GM23338 (cell line): Measurements from ENCODE around the gene CALML5. TPM values are rescaled to one million over a fixed set of nuclear protein-coding genes. Genes with fewer than 3 reads are reported as not detected.

Experiments used
- ATAC-seq: fragments of 200-7000 bp; cut with Tn5 transposase; 3 replicates; pipeline ENCODE4 v1.9.1; 2020
- DNase-seq: peaks from one replicate; pipeline ENCODE4 v3.0.0-alpha.2; 2015; ENCODE audit warnings: low spot score
- H2AFZ ChIP-seq: fragments of 200-600 bp; sonication (generic); 2 replicates; pipeline ENCODE4 v1.8.0; 2016; ENCODE audit warnings: antibody characterized with exemption, mild to moderate bottlenecking, moderate library complexity
- H3F3A ChIP-seq: fragments of 200-600 bp; sonication (generic); replicated peaks from 2 replicates; pipeline ENCODE4 v1.8.0; 2017; ENCODE audit warnings: antibody characterized with exemption, mixed run types, low read depth
- H3K27ac ChIP-seq: fragments of 200-600 bp; sonication (generic); 2 replicates; pipeline ENCODE4 v1.6.1; 2016; ENCODE audit warnings: low read depth
- H3K27me3 ChIP-seq: fragments of 200-600 bp; sonication (generic); 2 replicates; pipeline ENCODE4 v1.8.0; 2016; ENCODE audit warnings: mild to moderate bottlenecking, mixed run types, moderate library complexity; ENCODE audit not compliant: insufficient read depth
- H3K36me3 ChIP-seq: fragments of 200-600 bp; sonication (generic); 2 replicates; pipeline ENCODE4 v1.8.0; 2016; ENCODE audit warnings: mild to moderate bottlenecking; ENCODE audit not compliant: insufficient read depth
- H3K4me1 ChIP-seq: fragments of 200-600 bp; sonication (generic); 2 replicates; pipeline ENCODE4 v1.8.0; 2016; ENCODE audit warnings: mild to moderate bottlenecking, moderate library complexity; ENCODE audit not compliant: insufficient read depth
- H3K4me2 ChIP-seq: fragments of 200-600 bp; sonication (generic); 2 replicates; pipeline ENCODE4 v1.7.1; 2017; ENCODE audit warnings: mixed run types
- H3K4me3 ChIP-seq: fragments of 200-600 bp; sonication (generic); 2 replicates; pipeline ENCODE4 v1.6.1; 2016; ENCODE audit warnings: mixed run types
- H3K79me2 ChIP-seq: fragments of 200-600 bp; sonication (generic); replicated peaks from 2 replicates; pipeline ENCODE4 v1.8.0; 2017; ENCODE audit warnings: mild to moderate bottlenecking; ENCODE audit not compliant: insufficient read depth
- H3K9me2 ChIP-seq: fragments of 200-600 bp; sonication (generic); 2 replicates; pipeline ENCODE4 v1.8.0; 2017; ENCODE audit not compliant: insufficient read depth
- H4K20me1 ChIP-seq: fragments of 200-600 bp; sonication (generic); replicated peaks from 2 replicates; pipeline ENCODE4 v1.8.0; 2017; ENCODE audit warnings: mild to moderate bottlenecking; ENCODE audit not compliant: insufficient read depth
- H3K27ac Mint-ChIP-seq: 2 replicates; pipeline ENCODE4 v1.8.0; 2020; ENCODE audit warnings: inconsistent platforms, mild to moderate bottlenecking, moderate library complexity, mixed read lengths
- H3K27me3 Mint-ChIP-seq: 3 replicates; pipeline ENCODE4 v1.8.0; 2022; ENCODE audit warnings: low read depth, mild to moderate bottlenecking, moderate library complexity, mixed read lengths, inconsistent platforms; ENCODE audit not compliant: insufficient read depth, poor library complexity
- H3K36me3 Mint-ChIP-seq: 3 replicates; pipeline ENCODE4 v1.8.0; 2021; ENCODE audit warnings: low read depth, mild to moderate bottlenecking, inconsistent platforms, moderate library complexity, mixed read lengths
- H3K4me1 Mint-ChIP-seq: 3 replicates; pipeline ENCODE4 v1.8.0; 2020; ENCODE audit warnings: mild to moderate bottlenecking, inconsistent platforms, mixed read lengths
- H3K4me3 Mint-ChIP-seq: 3 replicates; pipeline ENCODE4 v1.8.0; 2021; ENCODE audit warnings: moderate library complexity, mild to moderate bottlenecking, inconsistent platforms, mixed read lengths
- H3K9me3 Mint-ChIP-seq: 3 replicates; pipeline ENCODE4 v1.8.0; 2020; ENCODE audit warnings: moderate library complexity, mild to moderate bottlenecking, inconsistent platforms, mixed read lengths
- EZH2 ChIP-seq: fragments of 200-600 bp; sonication (generic); IDR thresholded peaks from one replicate; pipeline ENCODE4 v1.8.0; 2017; ENCODE audit warnings: antibody characterized with exemption, mild to moderate bottlenecking, low read depth; ENCODE audit not compliant: unreplicated experiment
- EZH2phosphoT487 ChIP-seq: fragments of 200-600 bp; sonication (generic); IDR thresholded peaks from one replicate; pipeline ENCODE4 v1.8.1; 2018; ENCODE audit warnings: antibody characterized with exemption; ENCODE audit not compliant: unreplicated experiment
- NANOG ChIP-seq: IDR thresholded peaks from 2 replicates; pipeline ENCODE4 v1.6.1; 2016; ENCODE audit warnings: antibody characterized with exemption, borderline replicate concordance
- POLR2AphosphoS5 ChIP-seq: IDR thresholded peaks from 2 replicates; pipeline ENCODE4 v1.6.1; 2016; ENCODE audit warnings: antibody characterized with exemption, low read depth
- STAT1 ChIP-seq: IDR thresholded peaks from one replicate; pipeline ENCODE4 v1.6.1; 2016; ENCODE audit warnings: antibody characterized with exemption; ENCODE audit not compliant: unreplicated experiment
- ZNF114 ChIP-seq: fragments of 250-450 bp; sonication (Bioruptor Pico); IDR thresholded peaks from 2 replicates; pipeline ENCODE4 v1.5.0; 2020; ENCODE audit warnings: mild to moderate bottlenecking, moderate library complexity
- ZNF331 ChIP-seq: fragments of 250-450 bp; sonication (Bioruptor Pico); IDR thresholded peaks from 2 replicates; pipeline ENCODE4 v1.5.0; 2020; ENCODE audit warnings: low read depth, mild to moderate bottlenecking, moderate library complexity
- polyA plus RNA-seq: library from polyadenylated mRNA; unstranded; fragments of >200 nt; fragmentation: Nextera tagmentation; extraction: Ambion mirVana; gene quantifications from 2 replicates; pipeline ENCODE4 v1.2.1, GENCODE V29; 2016
- total RNA-seq: library from RNA; depleted of rRNA; stranded (reverse); fragments of >200 nt; shearing (Covaris generic); gene quantifications from 2 replicates; pipeline ENCODE4 v1.2.3, GENCODE V29; 2014
- TF ChIP-seq, protein P1 (sequence below): IDR thresholded peaks from one replicate; pipeline ENCODE4 v1.6.1; 2018; ENCODE audit warnings: antibody characterized with exemption; ENCODE audit not compliant: unreplicated experiment
- TF ChIP-seq, protein P2 (sequence below), 2 experiments: fragments of 200-600 bp in 1 of 2; sonication (generic) in 1 of 2; conservative IDR thresholded peaks; 2 replicates each; pipeline versions ENCODE4 v1.5.1 to v1.6.1; 2016 to 2017; ENCODE audit warnings: antibody characterized with exemption in 2 of 2, low read depth in 2 of 2, mild to moderate bottlenecking in 2 of 2, moderate library complexity in 1 of 2
- TF ChIP-seq, protein P3 (sequence below): IDR thresholded peaks from 2 replicates; pipeline ENCODE4 v1.6.1; 2016; ENCODE audit warnings: antibody characterized with exemption

The CALML5 gene
- total and polyA plus RNA-seq, 2 experiments from 2014 or later, result 0.40 TPM; not detected in 1

DNA sequence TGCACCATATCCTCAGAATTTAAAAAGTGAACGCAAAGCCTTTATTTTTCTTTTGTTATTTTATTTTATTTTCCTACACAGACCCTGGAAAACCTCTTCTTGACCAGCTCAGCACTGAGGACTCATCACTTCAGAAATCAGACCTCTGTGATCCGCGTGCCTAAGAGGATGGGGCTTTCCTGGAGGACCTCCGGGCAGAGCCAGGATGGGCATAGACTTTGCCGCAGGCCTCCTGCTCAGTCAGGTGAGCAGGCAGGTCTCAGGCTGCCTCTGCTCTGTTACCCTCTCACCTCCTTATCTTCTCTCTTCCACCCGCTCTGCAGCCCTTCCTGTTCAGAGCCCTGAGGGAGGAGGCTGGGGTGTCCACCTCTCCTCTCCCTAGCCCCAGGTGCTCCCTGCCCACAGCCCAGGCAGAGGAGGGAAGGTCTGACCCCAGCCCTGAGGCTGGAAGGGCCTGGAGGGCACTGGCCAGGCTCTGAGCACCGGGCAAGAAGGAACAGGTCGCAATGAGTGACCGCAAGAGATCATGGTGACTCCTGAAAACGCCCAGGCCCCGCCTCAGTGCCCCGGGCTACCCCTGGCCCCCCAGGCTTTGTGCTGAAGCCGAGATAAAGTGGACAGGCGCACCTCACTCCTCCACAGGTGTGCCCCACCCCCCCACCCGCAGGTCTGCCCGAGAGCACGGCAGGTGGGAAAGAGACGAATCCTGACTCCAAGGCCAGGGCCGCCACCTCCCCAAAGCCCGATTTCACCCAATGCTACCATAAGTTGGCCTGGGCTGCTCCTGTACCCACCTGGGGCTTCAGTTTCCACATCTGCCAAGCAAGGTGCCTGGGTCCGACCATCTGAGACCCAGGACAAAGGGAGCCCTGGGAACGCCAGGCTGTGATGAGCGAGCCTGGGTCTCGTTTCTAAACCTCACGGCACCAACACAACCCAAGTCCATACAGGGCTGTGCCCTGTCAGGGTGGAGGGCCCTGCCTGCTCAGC lies 2.8 kb downstream of the CALML5 start:
- Mint-ChIP-seq H3K4me1 (peaks cover 2% of the 10 kb centered on the region; the same call in 1 of the 3 replicates), H3K27me3 (peaks cover 4% of the 10 kb centered on the region)
- no peak for ATAC-seq

DNA sequence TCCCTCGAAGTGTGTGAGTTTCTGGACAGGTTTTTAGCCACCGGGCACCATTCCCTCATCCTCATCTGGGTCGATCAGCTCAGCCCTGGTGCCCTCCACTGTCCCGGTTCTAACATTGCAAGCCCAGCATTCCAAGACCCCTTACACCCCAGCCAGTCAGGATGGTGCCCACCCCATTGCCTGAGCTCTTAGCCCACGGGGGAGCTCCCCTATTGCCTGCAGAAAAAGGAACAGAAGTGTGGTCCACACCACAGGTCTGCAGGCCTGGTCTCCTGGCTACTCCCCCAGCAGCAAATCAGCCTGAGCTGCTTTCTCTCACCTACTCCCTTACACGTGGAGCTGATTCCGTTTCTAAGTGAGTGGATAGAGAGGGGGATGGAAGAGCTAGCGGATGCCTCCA lies 4.8 kb downstream of the CALML5 start:
- H3K9me2 ChIP-seq, result peaks cover 2% of the 10 kb centered on the region; the same call in 1 of the 2 replicates
- no peak overlapping the region for H3K27ac ChIP-seq
- Mint-ChIP-seq H3K4me1 (no peaks in the 10 kb centered on the region), H3K27me3 (peaks cover 4% of the 10 kb centered on the region), H3K9me3 (peaks cover 13% of the 10 kb centered on the region), H3K4me3 (no peak overlapping the region), H3K36me3 (peaks cover 11% of the 10 kb centered on the region), H3K27ac (no peak overlapping the region)
- no peak overlapping the region for H3K4me2 ChIP-seq
- no peaks in the 10 kb centered on the region for H3K4me1 ChIP-seq
- H3K36me3 ChIP-seq, result no peaks in the 10 kb centered on the region
- H3K4me3 ChIP-seq, result no peak overlapping the region
- TF ChIP-seq EZH2, result no peak
- no peak for TF ChIP-seq ZNF331 (CRISPR knock-in tag)
- TF ChIP-seq, protein P1, sequence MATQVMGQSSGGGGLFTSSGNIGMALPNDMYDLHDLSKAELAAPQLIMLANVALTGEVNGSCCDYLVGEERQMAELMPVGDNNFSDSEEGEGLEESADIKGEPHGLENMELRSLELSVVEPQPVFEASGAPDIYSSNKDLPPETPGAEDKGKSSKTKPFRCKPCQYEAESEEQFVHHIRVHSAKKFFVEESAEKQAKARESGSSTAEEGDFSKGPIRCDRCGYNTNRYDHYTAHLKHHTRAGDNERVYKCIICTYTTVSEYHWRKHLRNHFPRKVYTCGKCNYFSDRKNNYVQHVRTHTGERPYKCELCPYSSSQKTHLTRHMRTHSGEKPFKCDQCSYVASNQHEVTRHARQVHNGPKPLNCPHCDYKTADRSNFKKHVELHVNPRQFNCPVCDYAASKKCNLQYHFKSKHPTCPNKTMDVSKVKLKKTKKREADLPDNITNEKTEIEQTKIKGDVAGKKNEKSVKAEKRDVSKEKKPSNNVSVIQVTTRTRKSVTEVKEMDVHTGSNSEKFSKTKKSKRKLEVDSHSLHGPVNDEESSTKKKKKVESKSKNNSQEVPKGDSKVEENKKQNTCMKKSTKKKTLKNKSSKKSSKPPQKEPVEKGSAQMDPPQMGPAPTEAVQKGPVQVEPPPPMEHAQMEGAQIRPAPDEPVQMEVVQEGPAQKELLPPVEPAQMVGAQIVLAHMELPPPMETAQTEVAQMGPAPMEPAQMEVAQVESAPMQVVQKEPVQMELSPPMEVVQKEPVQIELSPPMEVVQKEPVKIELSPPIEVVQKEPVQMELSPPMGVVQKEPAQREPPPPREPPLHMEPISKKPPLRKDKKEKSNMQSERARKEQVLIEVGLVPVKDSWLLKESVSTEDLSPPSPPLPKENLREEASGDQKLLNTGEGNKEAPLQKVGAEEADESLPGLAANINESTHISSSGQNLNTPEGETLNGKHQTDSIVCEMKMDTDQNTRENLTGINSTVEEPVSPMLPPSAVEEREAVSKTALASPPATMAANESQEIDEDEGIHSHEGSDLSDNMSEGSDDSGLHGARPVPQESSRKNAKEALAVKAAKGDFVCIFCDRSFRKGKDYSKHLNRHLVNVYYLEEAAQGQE, result no peak
- TF ChIP-seq STAT1, result no peak
- TF ChIP-seq, protein P2, sequence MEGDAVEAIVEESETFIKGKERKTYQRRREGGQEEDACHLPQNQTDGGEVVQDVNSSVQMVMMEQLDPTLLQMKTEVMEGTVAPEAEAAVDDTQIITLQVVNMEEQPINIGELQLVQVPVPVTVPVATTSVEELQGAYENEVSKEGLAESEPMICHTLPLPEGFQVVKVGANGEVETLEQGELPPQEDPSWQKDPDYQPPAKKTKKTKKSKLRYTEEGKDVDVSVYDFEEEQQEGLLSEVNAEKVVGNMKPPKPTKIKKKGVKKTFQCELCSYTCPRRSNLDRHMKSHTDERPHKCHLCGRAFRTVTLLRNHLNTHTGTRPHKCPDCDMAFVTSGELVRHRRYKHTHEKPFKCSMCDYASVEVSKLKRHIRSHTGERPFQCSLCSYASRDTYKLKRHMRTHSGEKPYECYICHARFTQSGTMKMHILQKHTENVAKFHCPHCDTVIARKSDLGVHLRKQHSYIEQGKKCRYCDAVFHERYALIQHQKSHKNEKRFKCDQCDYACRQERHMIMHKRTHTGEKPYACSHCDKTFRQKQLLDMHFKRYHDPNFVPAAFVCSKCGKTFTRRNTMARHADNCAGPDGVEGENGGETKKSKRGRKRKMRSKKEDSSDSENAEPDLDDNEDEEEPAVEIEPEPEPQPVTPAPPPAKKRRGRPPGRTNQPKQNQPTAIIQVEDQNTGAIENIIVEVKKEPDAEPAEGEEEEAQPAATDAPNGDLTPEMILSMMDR (conservative IDR thresholded peaks at IDR 0.05; ENCODE audit: low read depth in 2 of 2), result peak in 1 of 2 experiments; percentile 36; a peak in 2 of 4 replicates
- no peak for TF ChIP-seq ZNF114 (CRISPR knock-in tag)
- TF ChIP-seq, protein P3, sequence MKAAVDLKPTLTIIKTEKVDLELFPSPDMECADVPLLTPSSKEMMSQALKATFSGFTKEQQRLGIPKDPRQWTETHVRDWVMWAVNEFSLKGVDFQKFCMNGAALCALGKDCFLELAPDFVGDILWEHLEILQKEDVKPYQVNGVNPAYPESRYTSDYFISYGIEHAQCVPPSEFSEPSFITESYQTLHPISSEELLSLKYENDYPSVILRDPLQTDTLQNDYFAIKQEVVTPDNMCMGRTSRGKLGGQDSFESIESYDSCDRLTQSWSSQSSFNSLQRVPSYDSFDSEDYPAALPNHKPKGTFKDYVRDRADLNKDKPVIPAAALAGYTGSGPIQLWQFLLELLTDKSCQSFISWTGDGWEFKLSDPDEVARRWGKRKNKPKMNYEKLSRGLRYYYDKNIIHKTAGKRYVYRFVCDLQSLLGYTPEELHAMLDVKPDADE, result no peak
- TF ChIP-seq NANOG, result no peak
- no peaks in the 10 kb centered on the region for H3F3A ChIP-seq
- H3K79me2 ChIP-seq, result no peaks in the 10 kb centered on the region
- ATAC-seq (no peak; the same call in 2 of the 3 replicates), DNase-seq (no peak)
- H3K27me3 ChIP-seq, result no peaks in the 10 kb centered on the region
- H2AFZ ChIP-seq, result no peak overlapping the region
- no peaks in the 10 kb centered on the region for H4K20me1 ChIP-seq

More for the DNA sequence above, 2.8 kb downstream of the CALML5 start:
- no peaks in the 10 kb centered on the region for H3K9me2 ChIP-seq
- H4K20me1 ChIP-seq, result no peaks in the 10 kb centered on the region
- no peak for DNase-seq
- H3K27ac Mint-ChIP-seq, result no peak overlapping the region
- no peak for TF ChIP-seq POLR2AphosphoS5
- no peak for TF ChIP-seq EZH2phosphoT487
- no peak for TF ChIP-seq STAT1
- no peak for TF ChIP-seq EZH2
- TF ChIP-seq, protein P1, result no peak
- H3K27ac ChIP-seq, result no peak overlapping the region
- no peaks in the 10 kb centered on the region for H3K36me3 ChIP-seq
- H3K4me2 ChIP-seq, result no peak overlapping the region
- H3K79me2 ChIP-seq, result no peaks in the 10 kb centered on the region
- H3K4me1 ChIP-seq, result no peaks in the 10 kb centered on the region
- H3K4me3 ChIP-seq, result no peak overlapping the region
- H3K4me3 Mint-ChIP-seq, result no peak overlapping the region
- peaks cover 11% of the 10 kb centered on the region for H3K36me3 Mint-ChIP-seq
- no peaks in the 10 kb centered on the region for H3F3A ChIP-seq
- H2AFZ ChIP-seq, result peak overlapping the region; percentile 63; the same call in 1 of the 2 replicates
- H3K27me3 ChIP-seq, result no peaks in the 10 kb centered on the region
- peaks cover 13% of the 10 kb centered on the region for H3K9me3 Mint-ChIP-seq
